Upper lobe of left lung (tissue), 4 donors: ENCODE measurements around the gene SYNE3.

ENCODE experiments used
- POLR2A ChIP-seq, 4 donors: fragments of 450-650 bp; IDR thresholded peaks; one replicate each; pipeline ENCODE4 v1.5.1; 2016 to 2017; ENCODE audit warnings: antibody characterized with exemption in 4 of 4, mild to moderate bottlenecking in 2 of 4
- POLR2AphosphoS5 ChIP-seq, 2 donors: sonication (generic); formaldehyde crosslinking; IDR thresholded peaks; one replicate each; pipeline ENCODE4 v1.5.1; 2017; ENCODE audit warnings: antibody characterized with exemption in 2 of 2
- TF ChIP-seq, protein P1 (sequence below), 6 experiments: fragments of 450-650 bp in 4 of 6; fragments of 200-600 bp in 2 of 6; sonication (generic) in 2 of 6; IDR thresholded peaks; one replicate each; pipeline ENCODE4 v1.5.1; 2016 to 2019; ENCODE audit warnings: antibody characterized with exemption in 6 of 6

DNA sequence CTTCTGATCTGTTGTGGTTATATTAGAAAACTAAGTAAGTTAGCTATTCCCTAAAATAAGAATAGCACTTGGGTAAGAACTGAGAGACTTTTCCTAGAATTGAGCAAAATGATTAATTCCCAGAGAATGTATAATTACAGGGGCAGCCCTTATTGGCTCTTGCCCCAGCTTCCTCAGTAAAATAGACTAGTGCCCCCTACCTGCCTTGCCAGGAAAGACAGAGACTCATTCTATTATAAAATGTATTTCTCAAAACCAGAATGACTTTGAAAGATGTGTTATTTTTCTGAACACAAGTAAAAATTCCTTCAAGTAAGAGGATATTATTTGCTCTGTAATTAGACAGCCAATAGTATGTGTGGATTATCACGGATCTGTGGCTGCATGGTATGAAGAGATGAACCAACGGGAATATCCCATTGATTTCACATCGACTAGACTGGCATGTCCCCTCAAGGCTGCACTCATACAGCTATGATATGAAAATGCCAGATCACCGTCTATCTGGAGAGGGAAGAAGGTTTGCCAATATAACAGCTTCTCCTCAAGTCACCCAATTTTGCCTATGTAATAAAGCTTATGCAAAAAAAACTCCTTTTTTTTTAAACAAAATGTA lies 11.0 kb upstream of the SYNE3 start:
- TF ChIP-seq, protein P1, sequence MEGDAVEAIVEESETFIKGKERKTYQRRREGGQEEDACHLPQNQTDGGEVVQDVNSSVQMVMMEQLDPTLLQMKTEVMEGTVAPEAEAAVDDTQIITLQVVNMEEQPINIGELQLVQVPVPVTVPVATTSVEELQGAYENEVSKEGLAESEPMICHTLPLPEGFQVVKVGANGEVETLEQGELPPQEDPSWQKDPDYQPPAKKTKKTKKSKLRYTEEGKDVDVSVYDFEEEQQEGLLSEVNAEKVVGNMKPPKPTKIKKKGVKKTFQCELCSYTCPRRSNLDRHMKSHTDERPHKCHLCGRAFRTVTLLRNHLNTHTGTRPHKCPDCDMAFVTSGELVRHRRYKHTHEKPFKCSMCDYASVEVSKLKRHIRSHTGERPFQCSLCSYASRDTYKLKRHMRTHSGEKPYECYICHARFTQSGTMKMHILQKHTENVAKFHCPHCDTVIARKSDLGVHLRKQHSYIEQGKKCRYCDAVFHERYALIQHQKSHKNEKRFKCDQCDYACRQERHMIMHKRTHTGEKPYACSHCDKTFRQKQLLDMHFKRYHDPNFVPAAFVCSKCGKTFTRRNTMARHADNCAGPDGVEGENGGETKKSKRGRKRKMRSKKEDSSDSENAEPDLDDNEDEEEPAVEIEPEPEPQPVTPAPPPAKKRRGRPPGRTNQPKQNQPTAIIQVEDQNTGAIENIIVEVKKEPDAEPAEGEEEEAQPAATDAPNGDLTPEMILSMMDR (IDR thresholded peaks at IDR 0.05): peak; percentile 66 to 85 (median 80)
- no peak for TF ChIP-seq POLR2A (IDR thresholded peaks at IDR 0.05)
- peak in 1 of 2 donors; percentile 31 for TF ChIP-seq POLR2AphosphoS5 (IDR thresholded peaks at IDR 0.05)
